ENCODE results near the gene SLC15A4.

Gene SLC15A4

DNA sequence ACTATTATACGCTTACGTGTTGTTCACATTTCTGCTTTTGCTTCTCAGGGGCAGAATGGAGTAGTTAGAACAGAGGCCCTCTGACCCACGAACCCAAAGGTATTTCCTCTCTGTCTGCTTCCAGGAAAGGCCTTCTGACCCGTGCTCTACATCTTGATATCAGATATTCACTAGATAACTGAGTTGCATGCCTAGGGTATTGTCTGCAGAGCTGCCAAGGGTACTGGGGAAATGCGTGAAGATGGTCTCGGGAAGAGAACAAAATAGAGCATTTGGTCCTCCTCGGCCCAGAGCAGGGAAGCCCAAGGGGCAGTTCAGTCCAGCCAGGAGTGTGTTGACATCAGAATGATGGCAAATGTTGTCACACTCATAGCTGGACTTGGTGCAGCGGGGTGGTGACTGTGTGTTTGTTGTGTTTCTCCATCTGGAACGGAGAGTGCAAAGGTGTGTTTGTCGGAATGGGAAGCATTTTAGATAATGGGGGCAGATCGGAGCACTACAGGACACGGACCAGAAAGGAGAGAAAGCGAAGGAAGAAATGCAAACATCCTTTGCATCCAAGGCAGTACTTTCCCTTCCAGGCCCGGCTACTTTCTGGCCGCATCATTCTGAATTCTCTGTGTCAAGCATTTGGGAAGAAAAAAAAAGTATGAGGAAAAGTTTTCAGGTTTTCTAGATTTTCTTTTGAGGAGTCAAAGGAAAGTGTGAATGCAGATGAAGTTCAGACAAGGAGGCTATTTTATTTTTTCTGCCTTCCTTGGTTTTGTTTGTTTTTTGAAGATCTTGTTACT is 37.7 kb upstream of the SLC15A4 start:
- Histone ChIP-seq H3K4me1 (ENCODE audit: low read length) (no peaks in the 10 kb centered on the region), H3K79me2 (ENCODE audit: low read length) (no peaks in the 10 kb centered on the region), H3F3A (ENCODE audit: insufficient read depth, low read length) (no peaks in the 10 kb centered on the region), H3K4me2 (ENCODE audit: low read depth, low read length) (no peak overlapping the region), H3K9me2 (replicated peaks; ENCODE audit: insufficient read depth, low read length) (no peaks in the 10 kb centered on the region), H4K20me1 (ENCODE audit: insufficient read depth, low read length) (no peaks in the 10 kb centered on the region), H3K9ac (ENCODE audit: low read length) (no peak overlapping the region), H2AFZ (ENCODE audit: low read length) (no peak overlapping the region), H3K4me3 (ENCODE audit: low read length) (no peak overlapping the region), H3K27ac (ENCODE audit: low read length) (no peak overlapping the region), H3K9me3 (replicated peaks; ENCODE audit: insufficient read depth, low read length) (no peaks in the 10 kb centered on the region), H3K36me3 (replicated peaks; ENCODE audit: insufficient read depth, low read length) (no peaks in the 10 kb centered on the region), H3K27me3 (replicated peaks; ENCODE audit: insufficient read depth, low read length) (no peaks in the 10 kb centered on the region)
- TF ChIP-seq EZH2phosphoT487 (IDR thresholded peaks at IDR 0.05; ENCODE audit: low read length): no peak
- TF ChIP-seq EZH2 (optimal IDR thresholded peaks at IDR 0.05; ENCODE audit: low read depth, low read length): no peak
- TF ChIP-seq, protein P1, sequence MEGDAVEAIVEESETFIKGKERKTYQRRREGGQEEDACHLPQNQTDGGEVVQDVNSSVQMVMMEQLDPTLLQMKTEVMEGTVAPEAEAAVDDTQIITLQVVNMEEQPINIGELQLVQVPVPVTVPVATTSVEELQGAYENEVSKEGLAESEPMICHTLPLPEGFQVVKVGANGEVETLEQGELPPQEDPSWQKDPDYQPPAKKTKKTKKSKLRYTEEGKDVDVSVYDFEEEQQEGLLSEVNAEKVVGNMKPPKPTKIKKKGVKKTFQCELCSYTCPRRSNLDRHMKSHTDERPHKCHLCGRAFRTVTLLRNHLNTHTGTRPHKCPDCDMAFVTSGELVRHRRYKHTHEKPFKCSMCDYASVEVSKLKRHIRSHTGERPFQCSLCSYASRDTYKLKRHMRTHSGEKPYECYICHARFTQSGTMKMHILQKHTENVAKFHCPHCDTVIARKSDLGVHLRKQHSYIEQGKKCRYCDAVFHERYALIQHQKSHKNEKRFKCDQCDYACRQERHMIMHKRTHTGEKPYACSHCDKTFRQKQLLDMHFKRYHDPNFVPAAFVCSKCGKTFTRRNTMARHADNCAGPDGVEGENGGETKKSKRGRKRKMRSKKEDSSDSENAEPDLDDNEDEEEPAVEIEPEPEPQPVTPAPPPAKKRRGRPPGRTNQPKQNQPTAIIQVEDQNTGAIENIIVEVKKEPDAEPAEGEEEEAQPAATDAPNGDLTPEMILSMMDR (IDR thresholded peaks at IDR 0.05; ENCODE audit: low read length): no peak
- no peak for DNase-seq

GRCh38 chr12:128859311-128859710 is 35.6 kb upstream of the SLC15A4 start:
- H2AFZ ChIP-seq (ENCODE audit: low read length): no peak overlapping the region
- H3F3A ChIP-seq (ENCODE audit: insufficient read depth, low read length): no peaks in the 10 kb centered on the region
- H3K79me2 ChIP-seq (ENCODE audit: low read length): no peaks in the 10 kb centered on the region
- H3K4me1 ChIP-seq (ENCODE audit: low read length): no peaks in the 10 kb centered on the region
- no peak overlapping the region for H3K27ac ChIP-seq (ENCODE audit: low read length)
- H3K4me2 ChIP-seq (ENCODE audit: low read depth, low read length): no peak overlapping the region
- H4K20me1 ChIP-seq (ENCODE audit: insufficient read depth, low read length): no peaks in the 10 kb centered on the region
- H3K36me3 ChIP-seq (replicated peaks; ENCODE audit: insufficient read depth, low read length): no peaks in the 10 kb centered on the region
- TF ChIP-seq EZH2 (optimal IDR thresholded peaks at IDR 0.05; ENCODE audit: low read depth, low read length) (no peak), EZH2phosphoT487 (IDR thresholded peaks at IDR 0.05; ENCODE audit: low read length) (no peak)
- TF ChIP-seq, protein P1 (IDR thresholded peaks at IDR 0.05; ENCODE audit: low read length): no peak
- no peak overlapping the region for H3K9ac ChIP-seq (ENCODE audit: low read length)
- no peak overlapping the region for H3K4me3 ChIP-seq (ENCODE audit: low read length)
- no peaks in the 10 kb centered on the region for H3K9me3 ChIP-seq (replicated peaks; ENCODE audit: insufficient read depth, low read length)
- DNase-seq: no peak
- H3K27me3 ChIP-seq (replicated peaks; ENCODE audit: insufficient read depth, low read length): no peaks in the 10 kb centered on the region
- H3K9me2 ChIP-seq (replicated peaks; ENCODE audit: insufficient read depth, low read length): no peaks in the 10 kb centered on the region

DNA sequence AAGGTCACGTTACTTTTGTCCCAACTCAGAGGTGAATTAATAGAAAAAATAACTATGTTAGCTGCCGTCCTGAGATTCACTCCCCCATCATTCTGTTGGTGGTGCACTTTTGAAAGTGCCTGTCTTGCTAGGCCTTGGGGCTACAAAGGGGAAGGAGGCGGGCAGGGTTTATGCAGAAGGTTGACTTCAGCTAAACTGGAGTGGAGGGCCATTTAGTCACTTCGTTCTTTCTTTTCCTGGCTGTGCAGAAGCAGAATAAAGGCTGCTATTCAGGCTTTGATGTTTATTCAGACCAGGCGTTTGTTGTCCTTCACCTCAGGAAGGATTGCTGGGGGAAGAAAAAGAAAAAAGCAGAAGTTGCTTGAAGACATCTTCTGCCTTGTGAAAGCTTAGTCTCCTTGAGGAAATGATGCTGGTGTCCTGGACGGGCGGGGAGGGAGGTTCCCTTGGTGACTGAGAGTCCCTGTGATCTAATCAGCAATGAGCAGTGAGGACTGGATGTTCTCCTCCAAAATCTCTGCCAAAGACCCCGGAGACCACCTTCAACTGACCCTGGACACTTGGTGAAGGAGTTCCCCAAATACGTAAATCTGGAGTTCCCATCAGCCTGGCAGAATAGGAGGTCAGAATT is 33.5 kb upstream of the SLC15A4 start:
- H3K4me2 ChIP-seq (ENCODE audit: low read depth, low read length): no peak overlapping the region
- DNase-seq: no peak
- H3K27me3 ChIP-seq (replicated peaks; ENCODE audit: insufficient read depth, low read length): no peaks in the 10 kb centered on the region
- H3K4me3 ChIP-seq (ENCODE audit: low read length): no peak overlapping the region
- H3K9me3 ChIP-seq (replicated peaks; ENCODE audit: insufficient read depth, low read length): no peaks in the 10 kb centered on the region
- H3K27ac ChIP-seq (ENCODE audit: low read length): no peak overlapping the region
- TF ChIP-seq, protein P1 (IDR thresholded peaks at IDR 0.05; ENCODE audit: low read length): no peak
- no peaks in the 10 kb centered on the region for H3K9me2 ChIP-seq (replicated peaks; ENCODE audit: insufficient read depth, low read length)
- H3K9ac ChIP-seq (ENCODE audit: low read length): no peak overlapping the region
- H3K4me1 ChIP-seq (ENCODE audit: low read length): no peaks in the 10 kb centered on the region
- H3K79me2 ChIP-seq (ENCODE audit: low read length): no peaks in the 10 kb centered on the region
- H4K20me1 ChIP-seq (ENCODE audit: insufficient read depth, low read length): no peaks in the 10 kb centered on the region
- no peak overlapping the region for H2AFZ ChIP-seq (ENCODE audit: low read length)
- H3F3A ChIP-seq (ENCODE audit: insufficient read depth, low read length): no peaks in the 10 kb centered on the region
- H3K36me3 ChIP-seq (replicated peaks; ENCODE audit: insufficient read depth, low read length): no peaks in the 10 kb centered on the region
